Epithelial cell of esophagus (primary cell): Measurements from ENCODE around the gene KLHL30.
A peak's percentile ranks its signal among the peaks of the same experiment; 100 is the strongest.

Experiments used
- DNase-seq: peaks from one replicate; pipeline ENCODE4 v3.0.0; 2010; ENCODE audit warnings: low read depth
- H3K4me3 ChIP-seq: 2 replicates; pipeline ENCODE4 v1.5.1; 2011; ENCODE audit warnings: mild to moderate bottlenecking, low read length, control low read depth
- CTCF ChIP-seq: IDR thresholded peaks from 2 replicates; pipeline ENCODE4 v1.5.1; 2011; ENCODE audit warnings: low read depth, mild to moderate bottlenecking, low read length, control low read depth, inconsistent platforms; ENCODE audit not compliant: insufficient read depth; ENCODE audit errors: missing control alignments

KLHL30 gene

GRCh38 chr2:238174291-238174690 is 35.8 kb downstream of the KLHL30 start:
- TF ChIP-seq CTCF: no peak
- DNase-seq: no peak
- H3K4me3 ChIP-seq: no peak overlapping the region

- no peak overlapping the region for H3K4me3 ChIP-seq
- TF ChIP-seq CTCF: no peak
- peak; percentile 21 for DNase-seq
These were observed 36.2 kb downstream of the KLHL30 start for GRCh38 chr2:238174701-238175100.

- TF ChIP-seq CTCF: no peak
- no peak for DNase-seq
- no peak overlapping the region for H3K4me3 ChIP-seq
These were observed 38.1 kb downstream of the KLHL30 start for GRCh38 chr2:238176613-238177012.

- DNase-seq: no peak
- H3K4me3 ChIP-seq: no peak overlapping the region
- no peak for TF ChIP-seq CTCF
These were observed 42.1 kb downstream of the KLHL30 start for GRCh38 chr2:238180554-238180953.

GRCh38 chr2:238182362-238182761 is 43.9 kb downstream of the KLHL30 start:
- no peak overlapping the region for H3K4me3 ChIP-seq
- no peak for DNase-seq
- TF ChIP-seq CTCF: no peak

- no peak for DNase-seq
- no peak overlapping the region for H3K4me3 ChIP-seq
- no peak for TF ChIP-seq CTCF
These were observed 45.4 kb downstream of the KLHL30 start for GRCh38 chr2:238183821-238184220.

GRCh38 chr2:238187618-238188548 is 49.4 kb downstream of the KLHL30 start:
- no peak overlapping the region for H3K4me3 ChIP-seq
- no peak for TF ChIP-seq CTCF
- DNase-seq: no peak
